NCI-H2196 (cell line): ENCODE data around the gene UTRN.

Experiments
- DNase-seq: peaks from one replicate; lab custom pipeline; 2025; ENCODE audit not compliant: unreplicated experiment; lab: John Stamatoyannopoulos, UW

Gene UTRN

DNA sequence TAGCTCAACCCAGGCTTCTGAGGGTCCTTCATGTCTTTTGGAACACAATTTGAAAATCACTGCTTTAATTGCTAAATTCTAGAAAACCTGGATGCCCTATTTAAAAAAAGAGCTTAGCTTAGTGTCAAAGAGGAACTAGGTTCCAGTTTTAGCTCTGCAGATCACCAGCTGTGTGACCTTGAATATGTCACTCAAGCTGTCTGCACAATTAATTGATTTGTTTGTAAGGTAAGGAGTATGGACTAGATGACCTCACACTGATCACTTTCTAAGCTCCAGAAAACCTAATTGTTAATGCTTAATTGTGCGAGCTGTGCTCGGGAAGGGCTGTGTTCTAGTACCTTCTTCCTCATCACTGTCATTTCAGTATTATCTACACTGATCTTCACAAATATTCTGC lies 26.2 kb downstream of the UTRN start:
- no peak for DNase-seq

DNA sequence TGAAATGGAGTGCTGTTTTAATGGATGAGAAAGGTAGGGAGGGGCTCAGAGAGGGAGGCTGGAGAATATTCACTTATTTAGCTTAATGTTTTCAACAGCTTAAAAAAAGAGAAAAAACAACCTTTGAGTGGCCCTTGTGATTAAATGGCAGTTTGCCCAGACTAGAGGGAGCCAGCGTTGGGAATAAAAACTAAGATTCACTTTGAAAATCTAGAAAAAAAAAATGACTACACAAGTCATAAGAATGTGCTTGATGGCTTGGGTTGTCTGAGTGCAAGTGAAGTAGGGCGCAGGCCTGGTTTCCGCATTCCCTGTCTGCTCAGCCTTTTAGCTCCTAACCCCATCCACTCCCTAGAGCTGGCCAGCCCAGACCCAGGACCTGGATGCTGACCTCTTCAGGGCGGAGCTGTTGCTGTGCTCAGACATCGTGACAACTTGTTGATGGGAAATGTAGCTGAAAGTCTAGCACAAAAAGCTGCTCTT lies 28.9 kb downstream of the UTRN start:
- DNase-seq, result no peak

DNA sequence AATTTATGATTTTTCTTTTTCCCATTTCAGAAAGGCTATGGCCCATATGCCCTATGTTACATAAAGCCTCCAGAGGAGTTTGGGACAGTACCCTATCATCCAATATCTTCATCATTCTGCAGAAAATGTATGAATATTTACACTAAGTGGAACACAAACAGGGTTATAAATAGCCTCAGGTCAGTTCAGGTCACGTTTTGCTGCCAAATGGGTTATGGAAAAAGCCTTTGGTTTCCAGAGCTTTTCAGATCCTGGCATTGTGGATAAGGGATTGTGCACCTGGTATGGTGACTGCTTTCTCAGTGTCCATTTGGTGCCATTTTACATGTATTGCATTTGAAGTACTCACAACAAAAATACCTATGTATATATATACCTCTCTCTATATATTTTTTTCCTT lies 29.4 kb downstream of the UTRN start:
- no peak for DNase-seq

DNA sequence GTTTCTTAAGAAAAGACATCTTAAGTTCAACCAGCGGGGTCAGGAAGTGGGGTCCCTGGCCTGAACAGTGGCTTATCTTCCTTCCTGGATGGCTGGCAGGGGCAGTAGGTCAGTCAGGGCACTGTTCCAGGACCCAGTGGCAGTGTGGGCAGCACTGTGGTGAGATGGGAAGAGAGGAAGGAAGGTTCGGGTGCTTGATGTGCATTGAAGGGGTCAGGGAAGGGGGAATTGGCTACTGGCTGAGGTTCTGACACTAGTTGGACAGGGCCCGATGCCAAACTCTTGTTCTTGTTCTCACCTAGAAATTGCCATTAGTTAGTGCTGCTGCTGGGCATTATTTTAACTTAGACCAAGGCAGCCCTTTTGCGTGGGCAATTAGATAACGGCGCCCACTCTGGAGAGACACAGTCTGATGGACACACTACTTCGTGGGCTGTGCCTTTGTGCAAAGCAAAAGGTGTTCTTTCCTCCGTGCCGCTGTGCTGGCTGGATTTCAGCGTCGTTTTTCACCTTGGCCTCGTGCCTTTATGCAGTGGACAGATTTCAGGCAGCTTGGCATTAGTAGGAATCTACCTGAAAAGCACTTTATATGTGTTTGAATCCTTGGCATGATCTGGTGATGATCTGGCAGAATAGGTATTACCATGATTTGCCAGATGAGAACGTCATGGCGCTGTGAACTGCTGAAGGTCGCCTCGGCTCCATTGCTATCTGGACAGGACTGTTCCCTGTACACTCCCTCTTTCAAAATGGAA lies 30.3 kb downstream of the UTRN start:
- no peak for DNase-seq

DNA sequence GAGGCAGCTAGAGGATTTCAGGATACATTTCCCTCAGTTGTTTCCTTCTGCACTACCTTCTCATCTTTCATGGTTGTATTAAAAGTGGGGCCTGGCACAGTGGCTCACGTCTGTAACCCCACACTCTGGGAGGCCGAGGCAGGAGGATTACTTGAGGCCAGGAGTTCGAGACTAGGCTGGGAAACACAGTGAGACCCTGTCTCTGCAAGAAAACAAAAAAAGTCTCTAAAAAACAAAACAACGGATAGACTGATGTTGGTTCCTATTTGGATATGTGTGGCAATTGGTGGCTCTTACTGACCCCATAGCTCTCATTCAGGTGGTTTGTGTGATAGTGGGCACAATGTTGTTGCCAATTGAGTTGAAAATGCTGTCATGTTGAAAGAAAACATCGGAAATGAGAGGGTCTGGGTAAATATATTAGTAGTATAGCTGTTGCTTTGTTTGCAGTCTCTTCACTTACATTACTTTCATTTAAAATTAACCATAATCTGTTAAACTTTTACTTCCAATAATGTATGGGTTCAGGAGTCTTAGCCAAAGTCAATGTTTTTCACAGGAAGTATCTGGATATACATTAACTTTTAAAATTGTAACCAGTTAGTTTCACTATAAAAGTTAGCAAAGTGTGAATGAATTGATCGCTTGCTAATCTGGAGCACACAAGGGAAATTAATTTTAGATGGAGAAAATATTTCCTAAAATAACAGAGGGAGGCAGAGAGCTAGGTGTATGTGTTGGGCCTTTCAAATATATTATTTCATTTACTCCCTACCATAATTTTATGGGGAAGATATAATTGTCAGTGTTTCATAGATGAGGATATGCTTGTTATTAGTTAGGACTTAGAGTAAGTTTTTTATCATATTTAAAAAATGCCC lies 31.1 kb downstream of the UTRN start:
- no peak for DNase-seq

DNA sequence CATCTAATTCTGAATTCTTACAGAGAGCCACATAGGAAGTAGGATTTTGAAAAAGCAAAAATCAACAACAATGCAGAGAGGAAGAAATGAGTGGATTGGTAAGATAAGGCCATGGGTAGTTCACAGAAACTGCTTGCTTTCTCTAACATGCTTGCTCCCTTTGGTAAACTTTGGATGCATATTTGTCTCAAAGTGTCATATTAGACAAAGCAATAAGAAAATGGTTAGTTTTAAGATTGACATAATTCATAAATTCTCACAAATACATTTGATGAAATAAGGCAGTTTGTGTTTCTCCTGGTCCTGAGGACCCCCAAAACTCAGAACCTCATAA lies 31.7 kb downstream of the UTRN start:
- DNase-seq, result no peak

DNA sequence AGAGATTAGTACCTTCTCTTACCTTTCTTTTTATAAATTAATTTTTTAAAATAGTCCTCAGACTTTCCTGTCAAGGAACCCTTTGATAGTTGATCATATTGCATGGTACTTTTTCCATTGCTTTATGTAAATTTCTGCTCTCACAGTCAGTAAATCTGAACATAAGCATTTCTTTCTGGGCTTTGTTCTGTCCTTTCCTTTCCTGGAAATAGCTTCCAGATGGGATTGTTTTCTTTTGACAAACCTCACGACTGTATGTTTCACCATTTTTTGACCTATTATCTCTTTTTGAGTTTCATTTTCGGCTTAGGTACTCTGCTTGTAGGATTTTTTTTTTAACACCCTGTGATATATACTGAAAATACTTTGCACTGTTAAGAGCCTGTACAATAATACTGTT lies 32.6 kb downstream of the UTRN start:
- no peak for DNase-seq

DNA sequence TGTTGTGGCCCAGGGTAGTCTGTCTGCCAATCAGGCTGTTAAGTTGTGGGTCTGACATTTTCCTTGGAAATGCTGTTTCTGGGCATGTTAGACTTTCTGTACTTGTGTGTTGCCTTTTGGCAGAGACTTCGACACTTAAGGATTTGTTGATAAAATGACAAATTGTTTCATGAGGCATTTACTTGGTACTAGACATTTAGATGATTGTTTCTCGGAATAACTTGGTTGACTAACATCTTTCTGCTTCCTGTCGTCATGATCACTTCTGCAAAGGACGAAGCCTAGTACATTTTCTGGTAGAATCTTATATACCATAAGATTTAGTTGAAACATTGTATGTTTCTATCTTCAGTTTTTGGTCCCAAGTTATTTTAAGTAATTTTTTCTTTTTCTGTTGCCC lies 34.1 kb downstream of the UTRN start:
- no peak for DNase-seq

DNA sequence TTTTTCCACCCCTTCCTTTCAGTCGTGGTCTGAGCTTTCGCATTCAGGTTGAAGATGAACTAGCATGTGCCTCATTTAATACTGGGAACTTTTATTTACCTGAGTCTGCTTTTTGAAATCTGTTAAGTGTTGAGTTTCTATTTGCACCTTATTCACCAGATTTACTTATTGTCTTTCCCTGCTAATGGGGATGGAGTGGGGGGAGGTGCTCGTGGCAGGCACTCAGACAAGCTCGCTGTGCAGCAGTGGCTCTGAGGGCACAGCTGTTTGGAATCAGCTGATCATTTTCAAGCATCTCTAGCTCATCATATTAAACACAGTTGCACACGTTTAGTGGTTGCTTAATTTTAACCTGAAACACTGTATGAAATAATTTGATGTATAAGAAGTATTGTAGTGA lies 35.6 kb downstream of the UTRN start:
- no peak for DNase-seq

DNA sequence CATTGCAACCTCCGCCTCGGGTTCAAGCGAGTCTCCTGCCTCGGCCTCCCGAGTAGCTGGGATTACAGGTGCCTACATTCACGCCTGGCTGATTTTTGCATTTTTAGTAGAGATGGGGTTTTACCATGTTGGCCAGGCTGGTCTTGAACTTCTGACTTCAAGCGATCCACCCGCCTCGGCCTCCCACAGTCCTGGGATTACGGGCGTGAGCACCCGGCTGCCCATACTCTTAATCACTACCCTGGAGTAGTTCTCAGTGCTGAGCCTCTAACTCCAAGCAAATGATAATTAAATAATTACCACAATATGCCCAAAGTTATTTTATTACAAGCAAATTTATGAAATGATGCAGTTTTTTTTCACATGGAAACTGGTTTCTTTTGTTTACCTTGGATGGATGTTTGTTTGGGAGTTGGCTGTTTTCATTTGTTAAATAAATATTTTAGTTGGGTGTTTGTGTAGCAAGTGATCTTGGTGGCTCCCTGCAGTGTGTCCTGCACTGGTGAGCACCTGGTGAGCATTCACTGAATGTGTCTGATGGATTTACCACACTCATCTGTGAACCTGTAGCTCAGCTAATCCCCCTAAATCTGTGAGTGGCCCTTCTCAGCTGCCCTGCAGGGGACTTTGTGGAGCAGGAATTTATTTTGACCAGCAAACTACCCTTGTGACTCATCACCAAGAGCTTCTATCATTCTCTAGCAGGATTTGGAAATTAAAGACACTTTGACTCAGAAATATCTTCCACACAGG lies 36.9 kb downstream of the UTRN start:
- no peak for DNase-seq

DNA sequence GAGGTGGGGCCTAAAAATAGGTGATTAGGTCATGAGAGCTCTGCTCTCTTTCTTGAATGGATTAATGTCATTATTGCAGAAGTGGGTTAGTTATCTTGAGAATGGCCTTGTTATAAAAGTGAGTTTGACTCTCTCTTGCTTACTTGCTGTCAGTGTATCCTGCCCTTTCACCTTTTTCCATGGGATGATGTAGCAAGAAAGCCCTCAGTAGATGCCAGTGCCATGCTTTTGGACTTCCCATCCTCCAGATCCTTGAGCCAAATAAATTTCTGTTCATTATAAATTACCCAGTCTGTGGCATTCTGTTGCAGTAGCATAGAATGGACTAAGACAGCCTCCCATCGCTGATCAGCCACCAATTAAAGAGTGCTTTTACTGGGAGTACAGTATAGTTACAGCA lies 40.1 kb downstream of the UTRN start:
- DNase-seq, result no peak

DNA sequence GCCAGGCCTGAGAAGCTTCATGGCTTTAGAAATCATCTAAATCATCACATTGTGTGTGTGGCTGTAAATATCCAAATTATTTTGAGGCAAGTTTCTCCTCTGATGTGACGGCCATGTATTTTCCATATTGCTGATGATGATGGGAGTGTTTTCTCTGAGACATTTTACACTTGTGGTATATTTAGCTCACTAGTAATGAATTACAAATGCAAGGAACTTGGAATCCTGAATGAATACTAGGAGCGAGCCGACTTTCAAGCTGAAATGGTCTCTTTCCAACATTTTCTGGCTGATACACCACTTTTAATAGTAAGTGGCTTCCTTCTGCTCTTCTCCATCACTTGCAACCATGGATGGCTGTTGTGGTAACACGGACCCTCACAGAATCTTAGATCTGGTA lies 41.3 kb downstream of the UTRN start:
- DNase-seq, result no peak

DNA sequence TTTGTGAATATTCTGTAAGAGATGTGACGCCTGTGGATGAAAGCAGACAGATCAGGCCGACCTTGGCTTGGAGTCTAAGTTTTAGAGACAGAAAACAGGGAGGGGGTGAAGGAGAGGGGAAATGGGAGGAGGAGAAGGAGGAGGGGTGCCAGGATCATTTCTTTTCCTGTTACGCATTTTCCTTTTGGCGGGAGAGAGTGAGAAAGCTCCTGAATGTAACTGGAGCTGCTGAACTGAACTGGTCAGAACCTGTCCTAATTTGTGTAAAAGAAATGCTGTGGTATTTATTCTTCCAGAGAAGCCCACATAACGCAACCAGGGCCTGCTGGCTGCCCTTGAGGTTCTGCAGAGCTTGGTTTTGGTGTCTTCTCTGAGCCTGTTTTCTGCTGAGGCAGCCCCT lies 41.9 kb downstream of the UTRN start:
- DNase-seq, result no peak

DNA sequence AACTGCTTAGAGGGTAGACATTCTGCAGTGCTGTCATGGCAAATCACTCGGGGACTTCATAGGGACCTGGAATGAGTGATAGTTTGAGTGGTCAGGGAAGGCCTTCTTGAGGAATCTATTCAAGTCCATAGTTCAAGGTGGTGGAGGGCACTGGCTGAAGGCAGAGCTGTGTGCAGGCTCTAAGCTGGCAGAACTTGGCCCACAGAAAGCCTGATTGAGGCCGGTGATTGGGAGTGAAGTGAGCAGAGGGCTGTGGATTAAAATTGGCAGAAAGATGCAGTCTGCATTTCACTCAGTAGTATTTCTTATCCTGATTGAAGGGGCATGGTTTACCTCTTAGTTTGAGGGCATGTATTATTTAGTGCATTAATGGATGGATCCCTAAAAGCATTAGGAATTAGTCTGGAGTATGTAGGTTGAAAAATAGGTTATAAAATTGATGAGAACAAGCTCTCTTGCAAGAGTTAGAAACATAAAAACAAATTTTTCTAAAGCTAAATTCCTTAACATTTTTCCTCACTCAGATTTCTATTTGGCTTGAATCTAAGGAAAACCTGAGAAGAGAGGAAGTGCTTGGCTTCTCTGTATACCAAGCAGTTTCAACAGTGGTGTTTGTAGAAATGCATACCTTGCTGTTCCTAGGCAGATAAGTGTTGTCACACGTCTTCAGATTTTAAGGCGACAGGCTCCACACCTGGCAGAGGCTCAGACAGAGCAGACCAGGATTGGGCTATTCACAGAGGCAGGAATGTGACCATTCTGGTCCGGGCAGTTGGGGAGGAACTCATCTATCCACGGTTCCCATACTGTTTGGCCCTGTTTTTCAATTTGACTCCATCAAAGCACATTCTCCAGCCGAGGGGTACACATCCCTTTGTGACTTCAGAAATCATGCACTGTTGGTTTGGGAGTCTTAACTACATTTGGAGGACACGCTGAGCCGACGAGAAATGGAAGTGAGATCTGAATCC lies 45.2 kb downstream of the UTRN start:
- peak; percentile 25 for DNase-seq

DNA sequence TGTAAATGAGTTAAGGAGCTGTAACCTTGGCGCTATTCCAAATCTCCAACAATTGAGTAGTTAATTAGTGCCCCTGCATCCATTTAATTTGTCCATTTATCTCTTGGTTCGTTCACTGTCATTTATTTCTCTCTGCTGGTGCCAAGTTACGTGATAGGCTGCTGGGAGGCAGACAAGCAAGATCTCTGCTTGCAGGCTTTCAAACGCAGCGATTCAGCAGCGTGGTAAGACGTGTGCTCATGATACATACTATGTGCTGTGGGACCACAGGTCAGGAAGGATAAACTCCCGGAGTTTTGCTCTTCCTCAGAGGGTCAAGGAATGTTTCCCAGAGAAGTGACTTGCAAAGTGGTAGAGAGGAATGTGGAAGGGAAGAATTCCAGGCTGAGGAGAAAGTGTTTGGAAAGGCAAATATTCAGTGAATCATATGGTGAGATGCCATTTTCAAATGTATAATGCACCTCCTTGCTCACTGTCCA lies 46.4 kb downstream of the UTRN start:
- no peak for DNase-seq

DNA sequence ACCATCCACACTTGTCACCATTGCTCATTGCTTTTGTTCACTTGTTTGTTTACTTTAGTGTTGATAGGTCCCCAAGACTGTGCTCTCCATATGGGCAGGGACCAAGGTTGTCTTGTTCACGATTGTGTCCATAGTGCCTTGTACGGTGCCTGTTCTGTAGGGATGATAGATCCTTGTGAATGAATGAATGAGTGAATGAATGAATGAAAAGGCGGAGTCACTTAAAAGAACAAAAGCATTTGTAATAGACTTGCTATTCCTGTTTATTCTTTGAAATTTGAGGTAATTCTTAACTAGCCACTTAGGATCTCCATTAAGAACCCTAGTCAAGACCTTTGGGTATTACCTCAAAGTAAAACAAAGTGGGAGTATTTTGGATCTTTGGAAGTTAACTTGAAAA lies 47.0 kb downstream of the UTRN start:
- no peak for DNase-seq

DNA sequence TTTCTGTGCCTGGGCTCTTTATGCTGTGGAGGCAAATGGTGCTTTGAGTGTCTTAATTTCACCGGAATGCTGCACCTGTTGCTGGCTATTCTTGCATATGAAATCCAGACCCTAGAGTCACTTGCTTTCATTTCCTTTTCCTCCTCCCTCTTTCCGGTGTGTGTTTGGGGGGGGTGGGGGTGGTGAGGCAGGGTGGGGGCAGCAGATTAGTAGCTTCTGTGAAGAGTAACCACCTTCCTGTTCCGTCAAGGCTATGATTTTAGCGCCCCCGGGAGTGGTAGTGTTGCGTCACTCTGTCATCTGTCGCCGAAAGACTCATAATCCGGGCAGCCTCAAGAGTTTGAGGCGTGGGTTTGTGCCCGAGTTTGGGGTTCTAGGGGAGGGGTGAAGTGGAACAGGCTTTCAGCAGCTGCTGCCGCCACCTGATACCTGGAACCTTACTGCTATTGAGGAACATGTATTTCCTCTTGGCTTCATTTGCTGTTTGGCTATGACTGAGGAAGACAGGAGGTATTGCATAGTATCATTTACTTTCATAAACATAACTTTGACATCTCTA lies 49.1 kb downstream of the UTRN start:
- DNase-seq, result no peak
